CD4-positive, alpha-beta T cell (primary cell): ENCODE measurements around the gene RSU1. TPM values are rescaled to one million over a fixed set of nuclear protein-coding genes. Genes with fewer than 3 reads are reported as not detected.

Experiments used
- ATAC-seq: fragments of 200-7000 bp; cut with Tn5 transposase; one replicate; pipeline ENCODE4 v1.10.0; 2022; ENCODE audit warnings: mild to moderate bottlenecking; ENCODE audit not compliant: poor library complexity
- CTCF ChIA-PET: fragments of 350-600 bp; sonication (Branson Sonifier 250); formaldehyde crosslinking; loops from one replicate; lab custom pipeline; 2021; ENCODE audit warnings: antibody characterized with exemption, inconsistent platforms; lab: Charles Lee
- POLR2A ChIA-PET: fragments of 350-600 bp; sonication (Branson Sonifier 250); formaldehyde crosslinking; loops from one replicate; lab custom pipeline; 2021; ENCODE audit warnings: antibody characterized with exemption, inconsistent platforms; lab: Charles Lee
- DNase-seq, 14 experiments: peaks; one replicate each; pipeline ENCODE4 v3.0.0-alpha.2; 2013 to 2020; ENCODE audit warnings: mixed read lengths in 2 of 14
- H3K27ac ChIP-seq, 2 donors: one replicate each; pipeline versions ENCODE4 v1.5.1 to v1.7.0; 2013; ENCODE audit warnings: low read length in 2 of 2, low read depth in 1 of 2, mild to moderate bottlenecking in 1 of 2
- H3K27me3 ChIP-seq, 2 experiments: 1 replicate in 1 of 2; 2 replicates in 1 of 2; pipeline versions ENCODE4 v1.6.1 to v1.7.0; 2013; ENCODE audit warnings: low read length in 2 of 2, control low read depth in 1 of 2, mild to moderate bottlenecking in 1 of 2, moderate library complexity in 1 of 2; ENCODE audit not compliant: insufficient read depth in 2 of 2, control insufficient read depth in 1 of 2
- H3K36me3 ChIP-seq: one replicate; pipeline ENCODE4 v1.6.1; 2013; ENCODE audit warnings: low read length, control low read depth; ENCODE audit not compliant: insufficient read depth
- H3K4me1 ChIP-seq: one replicate; pipeline ENCODE4 v1.6.1; 2013; ENCODE audit warnings: low read length, control low read depth; ENCODE audit not compliant: insufficient read depth
- H3K4me3 ChIP-seq: one replicate; pipeline ENCODE4 v1.5.1; 2013; ENCODE audit warnings: mild to moderate bottlenecking, low read length, moderate library complexity
- H3K9me3 ChIP-seq, 2 experiments: 1 replicate in 1 of 2; 2 replicates in 1 of 2; pipeline versions ENCODE4 v1.6.1 to v1.7.0; 2013; ENCODE audit warnings: low read length in 2 of 2, mild to moderate bottlenecking in 2 of 2, control low read depth in 1 of 2, moderate library complexity in 1 of 2; ENCODE audit not compliant: control insufficient read depth in 1 of 2, insufficient read depth in 1 of 2
- H3K27ac Mint-ChIP-seq: one replicate; pipeline ENCODE4 v1.8.0; 2020; ENCODE audit warnings: mixed read lengths
- H3K27me3 Mint-ChIP-seq: one replicate; pipeline ENCODE4 v1.8.0; 2021; ENCODE audit warnings: mixed read lengths
- H3K36me3 Mint-ChIP-seq: one replicate; pipeline ENCODE4 v1.8.0; 2021; ENCODE audit warnings: low read depth, mixed read lengths
- H3K4me1 Mint-ChIP-seq: one replicate; pipeline ENCODE4 v1.8.0; 2021; ENCODE audit warnings: low read depth, mixed read lengths
- H3K4me3 Mint-ChIP-seq: one replicate; pipeline ENCODE4 v1.8.0; 2020; ENCODE audit warnings: mild to moderate bottlenecking, mixed read lengths
- H3K9me3 Mint-ChIP-seq: one replicate; pipeline ENCODE4 v1.8.0; 2020; ENCODE audit warnings: mixed read lengths
- CTCF ChIP-seq: fragments of 200-600 bp; IDR thresholded peaks from one replicate; pipeline ENCODE4 v1.8.0; 2022; ENCODE audit warnings: antibody characterized with exemption, mild to moderate bottlenecking
- intact Hi-C, 2 experiments: fragments of 100-400 bp; cut with DNase I in 1 of 2; cut with micrococcal nuclease in 1 of 2; formaldehyde crosslinking; loops; one replicate each; pipeline versions ENCODE4 v1.15.1 to v1.9.0; 2023 to 2025; cut with DNase I, micrococcal nuclease
- total RNA-seq, 174 experiments: library from RNA in 2 of 174; stranded (reverse) in 2 of 174; gene quantifications; one replicate each; pipeline ENCODE4 v1.2.3 and lab custom pipeline; 2021 to 2026

The RSU1 gene
- total RNA-seq, 2 experiments from 2014 or later: 26.2 to 28.8 TPM

DNA sequence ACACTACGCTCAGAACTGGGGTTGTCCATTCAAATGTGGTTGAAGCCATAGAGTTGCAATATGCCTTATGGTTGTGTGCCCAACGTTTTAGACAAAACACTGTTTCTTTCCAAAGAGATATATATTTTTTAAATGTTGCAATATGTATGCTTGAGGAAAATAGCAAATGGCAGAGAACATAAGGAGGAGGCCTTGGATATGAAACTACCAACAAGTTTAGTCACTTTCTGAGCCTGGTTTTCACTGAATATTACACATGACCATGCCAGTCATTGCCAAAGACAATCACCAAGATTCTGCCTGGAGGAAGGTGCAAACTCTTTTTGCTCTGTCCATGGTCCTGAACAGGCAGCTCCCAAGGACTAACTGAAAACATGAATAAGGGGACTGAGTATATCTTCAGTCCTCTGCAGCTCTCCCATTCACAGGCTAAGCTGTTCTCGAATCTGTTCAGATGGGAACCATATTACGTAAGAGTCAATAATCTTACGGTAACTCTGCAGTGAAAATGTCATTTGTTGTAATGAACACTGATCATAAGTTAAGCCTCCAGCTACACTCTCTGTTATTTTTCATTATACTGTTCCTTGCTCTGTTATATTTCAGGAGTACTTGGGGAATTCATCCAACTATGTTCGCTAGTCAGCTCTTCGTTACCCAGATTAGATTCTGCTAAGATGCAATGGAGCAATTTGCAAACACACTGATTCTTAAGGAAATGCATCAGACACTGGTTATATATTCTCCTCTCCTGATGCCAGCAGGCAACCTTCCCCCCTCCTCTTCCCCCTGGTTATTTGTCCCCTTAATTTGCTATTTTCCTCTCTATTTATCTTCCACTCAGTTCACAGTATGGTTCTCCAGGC, 204.9 kb downstream of the RSU1 start:
- peaks cover 0 to 5% of the 10 kb centered on the region in 2 experiments for H3K9me3 ChIP-seq
- TF ChIP-seq CTCF: no peak
- DNase-seq (peak in 3 of 14 experiments; percentile 9 to 25 (median 24)), ATAC-seq (no peak)
- intact Hi-C loops: no loop called here
- H3K4me3 ChIP-seq: no peak overlapping the region
- Mint-ChIP-seq H3K36me3 (peaks cover 66% of the 10 kb centered on the region), H3K4me1 (no peaks in the 10 kb centered on the region), H3K27me3 (no peaks in the 10 kb centered on the region), H3K27ac (no peak overlapping the region), H3K4me3 (no peak overlapping the region), H3K9me3 (peaks cover 22% of the 10 kb centered on the region)
- no peaks in the 10 kb centered on the region for H3K4me1 ChIP-seq
- CTCF ChIA-PET: no interaction called here
- H3K27ac ChIP-seq: no peak overlapping the region
- H3K36me3 ChIP-seq: no peaks in the 10 kb centered on the region
- POLR2A ChIA-PET: no interaction called here
- H3K27me3 ChIP-seq: no peaks in the 10 kb centered on the region

DNA sequence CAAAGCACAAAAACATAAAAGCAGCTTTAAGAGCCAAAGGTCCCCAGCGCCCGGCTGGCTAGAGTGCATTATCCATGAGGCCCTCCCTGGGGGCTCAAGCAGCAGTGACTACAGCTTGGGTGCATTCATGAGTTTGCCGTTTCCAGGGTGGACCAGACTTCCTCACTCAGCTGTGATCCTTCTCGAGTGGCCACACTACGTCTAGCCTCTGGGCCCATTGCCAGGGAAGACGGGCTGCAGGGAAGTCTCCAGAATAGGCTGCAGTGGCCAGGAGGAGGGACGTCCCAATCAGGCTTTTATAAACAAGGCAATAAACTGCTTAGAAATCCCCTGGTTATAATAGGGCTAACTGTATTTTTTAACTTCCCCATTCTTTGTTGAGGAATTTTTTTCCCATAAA, 206.2 kb downstream of the RSU1 start:
- no peak for DNase-seq
- intact Hi-C loops: no loop called here
- Mint-ChIP-seq H3K9me3 (peaks cover 15% of the 10 kb centered on the region), H3K27ac (no peak overlapping the region), H3K27me3 (no peaks in the 10 kb centered on the region), H3K4me1 (no peaks in the 10 kb centered on the region), H3K4me3 (no peak overlapping the region), H3K36me3 (peaks cover 59% of the 10 kb centered on the region)
- Histone ChIP-seq H3K4me1 (no peaks in the 10 kb centered on the region), H3K27ac (no peak overlapping the region), H3K4me3 (no peak overlapping the region), H3K27me3 (no peaks in the 10 kb centered on the region), H3K36me3 (no peaks in the 10 kb centered on the region), H3K9me3 (peaks cover 0 to 5% of the 10 kb centered on the region in 2 experiments)
- no peak for TF ChIP-seq CTCF
- ChIA-PET POLR2A (no interaction called here), CTCF (no interaction called here)
- no peak for ATAC-seq

DNA sequence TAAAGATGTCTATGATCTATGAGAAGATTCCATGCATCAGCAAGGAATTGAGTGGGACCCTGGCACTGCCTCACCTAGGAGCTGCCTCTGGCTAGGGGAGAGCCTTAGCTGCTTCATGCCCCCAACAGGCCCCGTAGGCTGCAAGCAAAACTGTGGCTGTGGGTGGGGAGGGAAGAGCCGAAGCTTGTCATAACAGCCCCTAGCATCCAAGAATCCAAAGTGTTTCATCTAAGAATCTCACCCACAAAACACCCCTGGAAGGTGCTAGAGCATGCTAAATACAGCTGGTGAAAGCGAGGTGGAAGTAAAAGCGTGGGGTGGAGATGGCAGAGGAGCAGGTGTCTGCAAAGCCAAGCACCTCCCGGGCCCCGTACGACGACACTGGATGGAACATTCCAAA, 208.0 kb downstream of the RSU1 start:
- H3K9me3 Mint-ChIP-seq: peaks cover 6% of the 10 kb centered on the region
- H3K4me1 Mint-ChIP-seq: peaks cover 4% of the 10 kb centered on the region
- intact Hi-C loops: no loop called here
- no peak overlapping the region for H3K27ac ChIP-seq
- no peaks in the 10 kb centered on the region for H3K9me3 ChIP-seq
- no peak overlapping the region for H3K27ac Mint-ChIP-seq
- POLR2A ChIA-PET: no interaction called here
- H3K36me3 Mint-ChIP-seq: peaks cover 49% of the 10 kb centered on the region
- H3K4me3 Mint-ChIP-seq: no peak overlapping the region
- DNase-seq (no peak), ATAC-seq (no peak)
- CTCF ChIA-PET: no interaction called here
- H3K27me3 Mint-ChIP-seq: no peaks in the 10 kb centered on the region
- peaks cover 2% of the 10 kb centered on the region for H3K36me3 ChIP-seq
- no peak overlapping the region for H3K4me3 ChIP-seq
- TF ChIP-seq CTCF: no peak
- no peaks in the 10 kb centered on the region for H3K27me3 ChIP-seq
- H3K4me1 ChIP-seq: no peaks in the 10 kb centered on the region
